Uterus (tissue), 4 donors: ENCODE measurements around the gene SCARF1. TPM values are rescaled to one million over a fixed set of nuclear protein-coding genes. Genes with fewer than 3 reads are reported as not detected.

Experiments
- DNase-seq, 2 donors: peaks; one replicate each; pipeline ENCODE4 v3.0.0-alpha.2; 2019 to 2020
- H3K27ac ChIP-seq, 2 donors: fragments of 200-600 bp; sonication (generic); 1 replicate in 1 of 2; 2 replicates in 1 of 2; pipeline ENCODE4 v1.5.1; 2016 to 2018
- H3K27me3 ChIP-seq, 2 donors: fragments of 200-600 bp; sonication (generic); one replicate each; pipeline ENCODE4 v1.5.1; 2018 to 2019; ENCODE audit warnings: control low read depth in 1 of 2
- H3K36me3 ChIP-seq, 2 donors: fragments of 200-600 bp; sonication (generic); one replicate each; pipeline ENCODE4 v1.5.1; 2019; ENCODE audit warnings: control low read depth in 1 of 2
- H3K4me1 ChIP-seq, 2 donors: fragments of 200-600 bp; sonication (generic); one replicate each; pipeline ENCODE4 v1.5.1; 2018 to 2019; ENCODE audit warnings: control low read depth in 1 of 2
- H3K4me3 ChIP-seq, 2 donors: fragments of 200-600 bp; sonication (generic); 1 replicate in 1 of 2; 2 replicates in 1 of 2; pipeline ENCODE4 v1.5.1; 2018 to 2019; ENCODE audit warnings: mild to moderate bottlenecking in 1 of 2
- H3K9me3 ChIP-seq, 2 donors: fragments of 200-600 bp; sonication (generic); one replicate each; pipeline ENCODE4 v1.5.1; 2019; ENCODE audit warnings: control low read depth in 1 of 2
- CTCF ChIP-seq, 4 experiments: fragments of 200-600 bp in 2 of 4; fragments of 450-650 bp in 2 of 4; sonication (generic) in 2 of 4; IDR thresholded peaks; one replicate each; pipeline ENCODE4 v1.5.1; 2016 to 2019; ENCODE audit warnings: antibody characterized with exemption in 4 of 4, mild to moderate bottlenecking in 2 of 4, moderate library complexity in 1 of 4
- POLR2A ChIP-seq, 2 donors: fragments of 450-650 bp; IDR thresholded peaks; one replicate each; pipeline ENCODE4 v1.6.1; 2016; ENCODE audit warnings: antibody characterized with exemption in 2 of 2, mild to moderate bottlenecking in 1 of 2, moderate library complexity in 1 of 2
- intact Hi-C: fragments of 100-400 bp; cut with DNase I; formaldehyde crosslinking; loops from one replicate; pipeline ENCODE4 v1.15.1; 2023; ENCODE audit warnings: low total_unique reads
- total RNA-seq, 4 donors: library from RNA; depleted of rRNA in 3 of 4; stranded (reverse); fragments of >200 nt in 3 of 4; gene quantifications; one replicate each; pipeline versions ENCODE4 v1.1.0 to v1.2.4, GENCODE V29; 2014 to 2023
- donor health status: DM: yes; HTN: yes; CAD: no.

SCARF1 gene
- total RNA-seq, 4 donors from 2014 or later = 4.4 to 33.2 (median 14.2) TPM

GRCh38 chr17:1623057-1623630 lies 22.4 kb downstream of the SCARF1 start:
- TF ChIP-seq POLR2A (IDR thresholded peaks at IDR 0.05) (no peak), CTCF (IDR thresholded peaks at IDR 0.05) (no peak)
- no peaks in the 10 kb centered on the region for H3K9me3 ChIP-seq
- no peak overlapping the region for H3K27ac ChIP-seq
- H3K4me3 ChIP-seq = no peak overlapping the region
- intact Hi-C loops = no loop called here
- H3K27me3 ChIP-seq = no peaks in the 10 kb centered on the region
- H3K4me1 ChIP-seq = no peaks in the 10 kb centered on the region
- no peaks in the 10 kb centered on the region for H3K36me3 ChIP-seq
- DNase-seq = no peak

GRCh38 chr17:1621273-1621954 lies 24.1 kb downstream of the SCARF1 start:
- Histone ChIP-seq H3K27ac (no peak overlapping the region), H3K36me3 (no peaks in the 10 kb centered on the region), H3K27me3 (no peaks in the 10 kb centered on the region), H3K4me3 (no peak overlapping the region), H3K4me1 (no peaks in the 10 kb centered on the region), H3K9me3 (no peaks in the 10 kb centered on the region)
- no peak for TF ChIP-seq POLR2A (IDR thresholded peaks at IDR 0.05)
- no peak for TF ChIP-seq CTCF (IDR thresholded peaks at IDR 0.05)
- intact Hi-C loops = no loop called here
- no peak for DNase-seq

- DNase-seq = no peak
- no peak overlapping the region for H3K27ac ChIP-seq
- TF ChIP-seq POLR2A (IDR thresholded peaks at IDR 0.05) = no peak
- TF ChIP-seq CTCF (IDR thresholded peaks at IDR 0.05) = no peak
- intact Hi-C loops = no loop called here
- H3K36me3 ChIP-seq = no peaks in the 10 kb centered on the region
- no peaks in the 10 kb centered on the region for H3K9me3 ChIP-seq
- no peak overlapping the region for H3K4me3 ChIP-seq
- no peaks in the 10 kb centered on the region for H3K27me3 ChIP-seq
- no peaks in the 10 kb centered on the region for H3K4me1 ChIP-seq
Measured at GRCh38 chr17:1620486-1620885, 25.0 kb downstream of the SCARF1 start.

- intact Hi-C loops = no loop called here
- Histone ChIP-seq H3K4me3 (no peak overlapping the region), H3K27ac (peak overlapping the region in 1 of 2 donors; percentile 54), H3K9me3 (no peaks in the 10 kb centered on the region), H3K36me3 (no peaks in the 10 kb centered on the region), H3K27me3 (no peaks in the 10 kb centered on the region), H3K4me1 (no peaks in the 10 kb centered on the region)
- DNase-seq = peak in 1 of 2 donors; percentile 40
- TF ChIP-seq CTCF (IDR thresholded peaks at IDR 0.05) (no peak), POLR2A (IDR thresholded peaks at IDR 0.05) (no peak)
Measured at GRCh38 chr17:1617620-1618174, 27.8 kb downstream of the SCARF1 start.

GRCh38 chr17:1616101-1616500 lies 29.4 kb downstream of the SCARF1 start:
- Histone ChIP-seq H3K36me3 (no peaks in the 10 kb centered on the region), H3K9me3 (no peaks in the 10 kb centered on the region), H3K4me3 (no peak overlapping the region), H3K27me3 (no peaks in the 10 kb centered on the region), H3K27ac (no peak overlapping the region), H3K4me1 (no peaks in the 10 kb centered on the region)
- intact Hi-C loops = no loop called here
- TF ChIP-seq CTCF (IDR thresholded peaks at IDR 0.05) = no peak
- no peak for TF ChIP-seq POLR2A (IDR thresholded peaks at IDR 0.05)
- no peak for DNase-seq
